Cardiac septum (tissue), 1 donor: ENCODE results near the gene IFITM2. TPM values are rescaled to one million over a fixed set of nuclear protein-coding genes. Genes with fewer than 3 reads are reported as not detected.
"Not testable (repeated sequence)": the region's sequence is repeated elsewhere in the genome, so short reads cannot be mapped to it uniquely, and the experiment has no call there.

Source experiments
- DNase-seq: peaks from one replicate; pipeline ENCODE4 v3.0.0-alpha.2; 2020; ENCODE audit warnings: low spot score
- intact Hi-C: fragments of 100-400 bp; cut with DNase I; formaldehyde crosslinking; loops from one replicate; pipeline ENCODE4 v1.14.0; 2022
- long read RNA-seq: library from polyadenylated mRNA; unstranded; transcript quantifications from one replicate; pipeline ENCODE4 v2.0.0, GENCODE V29; 2021
- total RNA-seq: library from RNA; stranded (reverse); fragmentation: NEBNext Ultra II Directional; extraction: Animal tissue kit (Norgen Biotek cat#: 25700); gene quantifications from one replicate; pipeline ENCODE4 v1.2.1, GENCODE V29; 2021
- donor health status: DM: no; HTN: no; CAD: no.

IFITM2 gene
- 215 TPM for total RNA-seq
- long read RNA-seq, transcript IFITM2-206 (2 exons, 892 nt): major isoform, 26 of 34 reads
- long read RNA-seq, partial matches to known transcripts: 0 of 34 reads
- long read RNA-seq, other reads (novel, unspliced or antisense): 8 of 34 reads

DNA sequence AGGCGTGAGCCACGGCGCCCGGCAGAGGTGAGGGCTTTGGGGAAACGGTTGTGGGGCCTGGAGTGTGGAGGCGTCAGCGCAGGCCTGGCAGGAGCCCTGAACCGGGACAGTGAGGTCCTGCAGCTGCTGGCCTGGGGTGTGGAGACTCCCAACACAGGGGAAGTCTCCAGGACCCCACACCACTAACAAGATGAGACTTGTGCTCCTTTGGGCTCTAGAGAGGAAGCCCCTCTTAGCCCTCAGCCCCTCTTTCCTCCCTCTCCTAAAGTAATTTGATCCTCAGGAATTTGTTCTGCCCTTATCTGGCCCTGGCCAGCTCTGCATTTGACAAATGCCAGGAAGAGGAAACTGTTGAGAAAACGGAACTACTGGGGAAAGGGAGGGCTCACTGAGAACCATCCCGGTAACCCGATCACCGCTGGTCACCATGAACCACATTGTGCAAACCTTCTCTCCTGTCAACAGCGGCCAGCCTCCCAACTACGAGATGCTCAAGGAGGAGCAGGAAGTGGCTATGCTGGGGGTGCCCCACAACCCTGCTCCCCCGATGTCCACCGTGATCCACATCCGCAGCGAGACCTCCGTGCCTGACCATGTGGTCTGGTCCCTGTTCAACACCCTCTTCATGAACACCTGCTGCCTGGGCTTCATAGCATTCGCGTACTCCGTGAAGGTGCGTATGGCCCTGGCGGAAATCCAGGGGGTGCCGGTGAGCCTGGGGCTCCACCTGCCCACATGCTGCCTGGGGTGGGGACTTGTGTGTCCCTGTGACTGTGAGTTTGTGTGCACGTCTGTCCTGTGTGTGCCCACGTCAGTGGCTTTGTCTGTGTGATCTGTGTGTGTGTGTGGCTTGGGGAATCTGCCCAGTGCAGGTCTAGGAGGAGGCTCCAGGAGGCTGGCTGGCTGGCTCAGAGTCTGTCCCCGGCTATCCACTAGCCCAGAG lies at the start of gene IFITM2:
TSS of gene IFITM2 (plus strand) at position 51 of the 943 bp plus-strand sequence. CDS start at position 428, 377 bp downstream.
- peak; percentile 94 for DNase-seq
- intact Hi-C loops: loop anchor here (1.0 kb wide), 1 partner anchor 47 kb away; no protein-coding TSS in a partner anchor

DNA sequence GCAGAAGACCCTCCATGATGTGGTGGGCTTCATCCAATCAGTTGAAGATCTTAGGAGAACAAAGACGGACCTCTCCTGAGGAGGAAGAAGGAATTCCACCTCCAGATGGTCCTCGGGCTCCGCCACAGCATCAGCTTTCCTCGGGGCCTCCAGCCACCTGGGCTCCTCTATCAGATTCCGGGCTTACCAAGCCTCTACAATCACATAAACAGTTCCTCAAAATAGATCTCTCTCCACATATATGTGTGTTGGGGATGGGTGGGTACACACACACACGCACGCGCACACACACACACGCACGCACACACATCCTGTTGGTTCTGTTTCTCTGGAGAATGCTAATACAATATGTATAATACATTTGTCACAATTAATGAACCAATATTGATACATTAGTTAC lies 48.2 kb upstream of the IFITM2 start:
- intact Hi-C loops: no loop called here
- DNase-seq: no peak

DNA sequence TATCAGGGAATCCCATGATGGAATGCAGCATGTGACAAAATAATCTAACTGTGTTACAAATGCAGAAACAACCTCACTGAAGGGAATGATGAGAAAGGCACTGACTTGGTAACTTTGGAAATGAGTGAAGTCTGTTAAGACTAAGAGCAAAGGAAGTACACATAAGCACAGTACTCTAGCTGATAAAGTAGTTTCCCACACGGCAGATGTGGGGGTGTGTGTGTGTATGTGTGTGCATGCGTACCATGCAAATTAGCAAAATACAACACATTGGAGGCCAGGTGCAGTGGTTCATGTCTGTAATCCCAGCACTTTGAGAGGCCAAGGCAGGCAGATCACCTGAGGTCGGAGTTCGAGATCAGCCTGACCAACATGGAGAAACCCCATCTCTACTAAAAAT lies 46.0 kb upstream of the IFITM2 start:
- no peak for DNase-seq

DNA sequence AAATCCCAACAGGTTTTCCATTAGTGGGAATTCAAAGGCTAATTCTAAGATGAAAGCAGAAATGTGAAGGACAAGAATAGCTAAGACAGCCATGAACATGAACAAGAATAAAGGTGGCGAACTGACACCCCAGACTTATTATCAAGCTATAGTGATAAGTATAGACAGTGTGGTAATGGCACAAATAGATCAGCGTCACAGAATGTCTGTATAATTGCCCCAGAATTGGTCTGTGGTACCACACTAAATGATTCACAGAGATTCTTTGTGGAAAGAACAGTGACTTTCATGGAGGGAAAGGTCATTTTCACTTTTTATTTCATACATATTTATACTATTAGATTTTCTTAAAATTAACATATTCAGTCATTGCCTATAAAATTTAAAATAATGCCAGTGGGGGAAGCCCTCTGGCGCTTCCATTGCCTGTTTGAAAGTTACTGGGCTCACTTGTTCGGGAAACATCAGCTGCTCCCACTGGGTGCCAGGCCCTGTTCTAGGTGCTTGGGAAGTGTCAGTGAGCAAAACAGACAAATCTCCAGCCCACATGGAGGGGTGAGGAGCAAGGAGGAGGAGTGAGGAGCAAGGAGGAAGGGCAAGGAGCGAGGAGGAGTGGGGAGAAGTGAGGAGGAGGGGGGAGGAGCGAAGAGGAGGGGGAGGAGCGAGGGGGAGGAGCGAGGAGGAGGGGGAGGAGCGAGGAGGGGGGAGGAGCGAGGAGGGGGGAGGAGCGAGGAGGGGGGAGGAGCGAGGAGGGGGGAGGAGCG lies 40.8 kb upstream of the IFITM2 start:
- intact Hi-C loops: no loop called here
- DNase-seq: no peak

More for the DNA sequence above, 46.0 kb upstream of the IFITM2 start:
- intact Hi-C loops: no loop called here

DNA sequence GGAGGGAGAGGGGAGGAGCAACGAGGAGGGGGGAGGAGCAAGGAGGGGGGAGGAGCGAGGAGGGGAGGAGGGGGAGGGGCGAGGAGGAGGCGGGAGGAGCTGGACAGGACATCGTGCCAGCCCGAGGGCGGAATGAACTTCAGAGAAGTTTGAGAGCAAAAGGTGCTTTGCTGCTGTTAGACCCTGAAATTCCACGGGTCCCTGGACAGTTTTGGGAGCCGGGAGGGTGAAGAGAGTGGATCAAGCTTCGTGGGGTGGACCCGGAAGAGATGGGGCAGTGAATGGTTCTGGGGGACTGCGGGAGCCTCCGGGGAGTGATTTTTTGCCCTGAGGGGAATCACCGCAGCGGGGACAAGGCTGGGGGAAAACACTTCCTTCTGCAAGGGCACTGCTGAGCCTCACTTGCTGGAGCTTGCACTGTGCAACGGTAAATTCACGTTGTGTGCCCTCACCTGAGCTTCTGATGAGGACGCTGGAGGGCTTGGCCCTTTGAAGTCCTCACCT lies 40.1 kb upstream of the IFITM2 start:
- intact Hi-C loops: no loop called here
- no peak for DNase-seq

DNA sequence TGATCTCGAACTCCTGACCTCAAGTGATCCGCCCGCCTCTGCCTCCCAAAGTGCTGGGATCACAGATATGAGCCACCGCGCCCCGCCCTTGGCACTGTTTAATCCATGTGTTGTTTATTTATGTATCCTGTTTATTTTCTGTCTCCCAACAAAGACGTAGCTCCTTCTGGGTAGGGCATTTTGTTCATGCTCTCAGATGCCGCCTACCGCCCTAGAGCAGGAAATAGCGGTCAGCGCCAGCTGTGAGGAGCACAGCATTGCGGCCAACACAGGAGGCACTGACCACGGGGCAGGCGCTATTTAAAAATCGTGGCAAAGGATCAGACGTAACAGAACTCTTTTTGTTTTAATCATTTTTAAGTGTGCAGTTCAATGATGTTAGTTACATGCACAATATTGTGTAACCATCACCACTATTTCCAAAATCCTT lies 38.9 kb upstream of the IFITM2 start:
- DNase-seq, intact Hi-C loops: not testable (repeated sequence)

DNA sequence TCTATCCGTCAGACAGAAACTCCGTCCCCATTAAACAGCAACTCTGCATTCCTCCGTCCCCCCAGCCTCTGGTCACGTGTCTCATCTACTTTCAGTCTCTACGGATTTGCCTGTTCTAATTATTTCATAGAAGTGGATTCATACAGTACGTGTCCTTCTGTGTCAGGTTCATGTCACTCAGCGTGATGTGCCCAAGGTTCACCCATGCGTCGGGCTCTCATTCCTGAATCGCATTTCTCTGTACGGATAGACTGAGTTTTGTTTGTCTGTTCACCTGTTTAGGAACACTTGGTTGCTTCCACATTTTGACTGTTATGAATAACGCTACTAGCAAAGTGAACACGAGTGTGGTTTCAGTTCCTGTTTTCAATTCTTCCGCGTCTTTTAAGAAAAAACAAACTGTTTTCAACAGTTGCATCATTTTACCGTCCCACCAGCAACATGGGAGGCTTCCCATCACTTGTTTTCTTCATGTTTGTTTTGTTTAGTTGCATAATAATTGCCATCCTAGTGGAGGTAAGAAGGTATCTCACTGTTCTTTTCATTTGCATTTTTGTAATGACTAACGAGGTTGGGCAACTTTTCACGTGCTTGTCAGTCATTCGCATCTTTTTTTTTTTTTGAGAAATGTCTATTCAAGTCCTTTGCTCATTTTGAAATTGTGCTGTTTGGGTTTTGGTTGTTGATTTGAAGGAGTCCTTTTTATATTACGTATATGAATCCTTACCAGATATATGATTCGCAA lies 38.3 kb upstream of the IFITM2 start:
- DNase-seq: no peak

DNA sequence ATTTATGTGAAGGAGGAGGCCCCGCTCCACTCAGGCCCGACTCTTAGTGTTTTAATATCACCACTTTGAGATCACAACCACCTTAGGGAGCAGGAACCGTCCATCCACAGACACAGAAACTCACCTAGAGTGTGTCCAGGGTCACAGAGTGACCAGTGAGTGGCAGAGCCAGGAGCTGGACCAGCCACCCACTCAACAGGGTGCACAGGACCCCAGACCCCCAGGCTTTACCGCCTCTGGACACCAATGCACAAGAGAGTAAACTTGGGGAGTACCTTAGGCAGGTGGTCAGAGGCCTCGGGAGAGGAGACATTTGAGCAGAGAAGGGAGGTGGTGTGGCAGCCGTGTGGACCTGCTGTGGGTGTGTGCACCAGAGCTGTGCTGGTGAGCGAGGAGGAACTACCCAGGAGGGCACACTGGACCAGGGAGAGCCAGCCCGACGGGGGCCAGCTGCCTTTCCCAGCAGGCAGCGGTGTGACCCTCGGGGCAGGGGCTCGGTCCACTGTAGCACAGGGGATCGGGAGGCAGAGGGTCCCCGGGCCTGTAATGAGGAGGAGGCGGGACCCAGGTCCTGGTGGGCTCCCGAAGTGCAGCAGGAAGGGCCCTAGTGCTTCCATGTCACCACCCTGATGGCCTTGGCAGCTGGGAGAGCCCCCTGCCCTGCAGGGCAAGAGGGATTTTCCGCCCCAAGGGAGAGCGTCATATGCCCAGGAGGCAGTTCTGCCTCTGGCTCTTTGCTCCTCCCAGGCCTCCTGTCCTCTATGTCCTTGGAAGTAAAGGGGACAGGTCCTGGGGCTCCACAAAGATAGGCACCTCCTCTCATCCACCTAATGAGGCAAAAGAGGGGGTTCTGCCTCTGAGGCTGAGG lies 36.9 kb upstream of the IFITM2 start:
- intact Hi-C loops: no loop called here
- no peak for DNase-seq

More for the DNA sequence above, 38.3 kb upstream of the IFITM2 start:
- intact Hi-C loops: no loop called here

DNA sequence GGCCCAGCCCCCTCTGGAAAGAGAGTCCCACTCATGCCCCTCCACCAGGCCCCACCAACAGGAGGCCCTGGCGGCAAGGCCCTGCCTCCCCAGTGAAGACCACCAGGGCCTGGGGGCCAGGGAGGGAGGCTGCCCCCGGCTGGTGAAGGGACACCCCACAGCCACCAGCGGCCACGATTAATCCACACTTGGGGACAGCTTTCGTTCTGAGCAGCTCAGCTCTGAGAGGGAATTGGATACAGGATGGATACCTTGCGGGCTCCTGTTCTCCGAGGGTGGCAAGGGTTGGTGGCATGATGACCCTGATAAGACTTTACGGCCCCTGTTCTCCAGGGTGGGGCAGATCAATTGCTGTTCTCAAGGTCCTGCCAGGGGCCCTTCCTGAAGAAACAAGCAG lies 36.3 kb upstream of the IFITM2 start:
- no peak for DNase-seq
- intact Hi-C loops: no loop called here

DNA sequence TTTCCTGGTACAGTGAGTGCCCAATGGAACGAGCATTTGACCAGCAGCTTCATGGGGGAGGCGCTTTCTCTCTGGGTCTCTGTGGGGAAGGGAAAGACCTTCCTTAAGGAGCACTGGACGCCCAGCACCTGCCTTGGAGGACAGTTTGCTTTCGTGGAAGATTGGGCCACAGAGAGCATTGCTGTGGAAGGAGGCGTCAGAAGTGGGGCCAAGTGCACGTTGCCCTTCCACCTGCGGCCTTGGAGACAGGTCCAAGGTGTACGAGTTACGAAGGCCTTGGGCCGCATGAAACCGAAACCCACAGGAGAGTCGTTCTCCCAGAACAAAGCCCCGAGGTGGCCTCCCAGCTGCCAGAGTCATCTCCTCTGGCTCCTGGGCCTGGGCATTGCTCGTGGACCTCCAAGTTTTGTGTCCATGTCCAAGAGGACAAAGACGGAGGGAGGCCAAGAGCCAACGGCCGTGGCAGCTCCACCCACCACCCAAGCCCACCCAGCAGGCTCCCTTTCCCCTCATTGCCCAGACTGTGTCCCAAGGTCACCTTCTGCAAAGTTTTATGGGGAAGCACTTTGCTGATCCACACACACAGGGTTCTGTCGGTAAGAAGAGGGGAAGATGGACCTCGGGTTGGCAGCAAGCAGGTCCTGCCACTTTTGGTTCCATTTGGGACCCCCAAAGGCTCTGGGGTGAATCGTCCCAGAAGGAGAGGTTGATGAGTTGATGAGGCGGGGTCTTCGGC lies 35.3 kb upstream of the IFITM2 start:
- no peak for DNase-seq
- intact Hi-C loops: no loop called here

DNA sequence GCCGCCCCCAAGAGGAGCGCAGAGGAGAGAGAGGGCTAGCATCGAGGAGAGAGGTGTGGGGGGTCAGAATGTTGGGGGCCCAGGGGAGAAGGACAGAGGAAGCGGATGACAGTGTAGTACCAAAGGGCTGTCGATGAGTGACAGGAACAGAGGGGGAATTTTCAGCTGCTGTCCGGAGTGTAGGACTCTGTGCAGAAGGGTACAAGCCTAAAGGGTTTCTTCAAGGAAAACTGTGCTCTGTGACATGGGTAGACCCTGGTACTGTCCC lies 34.8 kb upstream of the IFITM2 start:
- no peak for DNase-seq
- intact Hi-C loops: no loop called here

DNA sequence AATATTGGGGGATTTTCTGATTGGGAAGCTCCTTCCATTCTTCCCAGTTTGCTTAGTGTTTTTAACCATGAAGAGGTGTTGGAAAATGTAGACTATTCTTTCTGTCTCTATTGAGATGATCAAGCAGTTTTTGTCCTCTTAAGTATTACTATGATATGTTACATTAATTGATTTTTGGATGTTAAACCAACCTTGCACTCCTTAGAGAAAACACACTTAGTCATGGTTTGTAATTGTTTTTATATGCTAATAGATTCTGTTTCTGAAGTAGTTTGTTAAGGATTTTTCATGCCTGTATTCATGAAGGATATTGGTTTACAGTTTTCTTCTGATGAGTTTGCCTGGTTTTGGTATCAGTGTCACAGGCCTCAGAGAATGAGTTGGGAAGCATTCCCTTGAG lies 31.4 kb upstream of the IFITM2 start:
- no peak for DNase-seq
- intact Hi-C loops: no loop called here

DNA sequence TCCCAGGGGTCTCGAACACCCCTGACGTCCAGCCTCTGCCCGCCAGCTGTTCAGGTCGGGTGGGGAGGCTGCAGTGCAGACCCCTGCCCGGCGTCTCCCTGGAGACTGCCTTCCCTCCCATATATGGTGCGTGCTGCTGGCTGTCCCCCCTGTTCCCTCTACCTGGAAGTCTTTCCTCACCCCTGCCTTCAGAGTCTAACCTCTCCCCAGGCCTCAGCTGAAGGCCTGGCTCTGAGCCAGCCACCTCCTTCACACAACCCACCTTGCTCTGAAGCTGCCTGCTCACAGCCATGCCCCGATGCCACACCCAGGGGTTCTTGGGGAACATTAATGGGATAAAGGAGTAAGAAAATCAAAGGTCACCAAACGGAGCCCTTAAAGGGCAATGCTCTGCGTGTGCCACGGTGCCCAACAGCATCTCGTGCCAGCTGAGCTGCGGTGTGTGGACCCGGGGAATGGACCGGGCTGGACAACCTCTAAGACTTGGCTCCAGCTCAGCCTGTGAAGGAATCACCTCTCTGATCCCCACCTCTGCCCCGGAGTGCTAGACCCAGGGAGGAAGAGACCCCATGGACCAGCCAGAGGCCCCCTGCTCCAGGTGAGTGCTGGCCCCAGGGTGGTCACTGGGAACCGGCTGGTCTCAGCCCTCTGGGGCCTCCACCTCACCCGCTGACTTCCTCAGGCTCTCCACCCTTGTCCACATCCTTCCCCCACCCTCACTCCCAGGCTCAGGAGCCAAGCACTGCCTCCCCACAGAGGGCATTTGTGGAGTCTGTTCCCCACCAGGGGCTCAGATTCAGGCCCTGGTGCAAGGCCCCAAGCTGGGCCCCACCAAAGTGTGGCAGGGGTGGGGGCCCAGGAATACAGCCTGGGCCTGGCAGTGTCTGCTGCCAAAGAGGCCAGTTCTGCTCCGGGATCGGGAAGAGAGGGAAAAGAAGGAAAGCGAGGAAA lies 29.3 kb upstream of the IFITM2 start, which contains the start of gene NLRP6:
TSS of gene NLRP6 (plus strand) at position 407 of the 951 bp plus-strand sequence. CDS start at position 570, 163 bp downstream.
- no peak for DNase-seq
- intact Hi-C loops: no loop called here

DNA sequence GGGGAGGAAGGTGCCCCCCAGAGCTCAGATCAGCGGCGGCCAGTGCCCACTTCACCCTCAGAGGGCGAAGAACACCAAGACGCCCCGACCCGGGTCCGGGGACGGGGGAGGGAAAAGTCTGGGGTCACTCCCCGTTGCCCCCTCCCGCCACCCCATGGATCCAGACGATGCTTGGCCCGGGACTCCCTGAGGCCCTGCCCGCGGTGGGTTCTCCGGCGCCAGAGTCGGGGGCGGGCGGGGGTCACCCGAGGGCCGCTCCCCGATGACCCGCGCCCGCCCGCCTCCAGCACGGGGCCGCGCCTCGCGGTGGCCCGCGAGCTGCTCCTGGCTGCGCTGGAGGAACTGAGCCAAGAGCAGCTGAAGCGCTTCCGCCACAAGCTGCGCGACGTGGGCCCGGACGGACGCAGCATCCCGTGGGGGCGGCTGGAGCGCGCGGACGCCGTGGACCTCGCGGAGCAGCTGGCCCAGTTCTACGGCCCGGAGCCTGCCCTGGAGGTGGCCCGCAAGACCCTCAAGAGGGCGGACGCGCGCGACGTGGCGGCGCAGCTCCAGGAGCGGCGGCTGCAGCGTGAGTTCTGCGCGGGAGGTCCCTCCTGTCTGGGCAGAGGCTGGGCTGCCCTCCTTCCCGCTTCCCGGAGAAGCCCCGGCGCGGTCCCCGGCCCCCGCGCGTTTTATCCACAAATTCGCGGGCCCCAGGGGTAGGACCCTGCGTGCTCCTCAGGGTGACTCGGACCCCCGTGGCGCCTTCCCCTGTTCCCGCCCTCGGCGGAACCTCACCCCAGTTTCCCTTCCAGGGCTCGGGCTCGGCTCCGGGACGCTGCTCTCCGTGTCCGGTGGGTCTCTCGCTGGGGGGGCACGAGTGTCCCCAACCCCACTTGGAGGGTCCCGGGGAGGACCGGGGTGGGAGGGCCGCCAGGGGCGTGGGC lies 28.3 kb upstream of the IFITM2 start:
- intact Hi-C loops: no loop called here
- DNase-seq: no peak

DNA sequence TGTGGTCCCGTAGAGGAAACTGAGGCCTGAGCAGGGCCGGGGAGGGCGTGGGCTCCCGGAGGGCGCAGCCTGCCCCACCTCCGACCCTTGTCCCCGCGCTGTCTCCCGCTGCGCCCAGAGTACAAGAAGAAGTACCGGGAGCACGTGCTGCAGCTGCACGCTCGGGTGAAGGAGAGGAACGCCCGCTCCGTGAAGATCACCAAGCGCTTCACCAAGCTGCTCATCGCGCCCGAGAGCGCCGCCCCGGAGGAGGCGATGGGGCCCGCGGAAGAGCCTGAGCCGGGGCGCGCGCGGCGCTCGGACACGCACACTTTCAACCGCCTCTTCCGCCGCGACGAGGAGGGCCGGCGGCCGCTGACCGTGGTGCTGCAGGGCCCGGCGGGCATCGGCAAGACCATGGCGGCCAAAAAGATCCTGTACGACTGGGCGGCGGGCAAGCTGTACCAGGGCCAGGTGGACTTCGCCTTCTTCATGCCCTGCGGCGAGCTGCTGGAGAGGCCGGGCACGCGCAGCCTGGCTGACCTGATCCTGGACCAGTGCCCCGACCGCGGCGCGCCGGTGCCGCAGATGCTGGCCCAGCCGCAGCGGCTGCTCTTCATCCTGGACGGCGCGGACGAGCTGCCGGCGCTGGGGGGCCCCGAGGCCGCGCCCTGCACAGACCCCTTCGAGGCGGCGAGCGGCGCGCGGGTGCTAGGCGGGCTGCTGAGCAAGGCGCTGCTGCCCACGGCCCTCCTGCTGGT lies 27.5 kb upstream of the IFITM2 start:
- intact Hi-C loops: no loop called here
- DNase-seq: no peak
